Stimulated activated CD8-positive, alpha-beta memory T cell treated with anti-CD3 and anti-CD28 coated beads, Interleukin-7, amount 100 ng/mL, for 4 hours (primary cell): ENCODE data around the gene RNF32.
"Not testable (repeated sequence)": the region's sequence is repeated elsewhere in the genome, so short reads cannot be mapped to it uniquely, and the experiment has no call there.

ENCODE experiments used
- DNase-seq, 2 donors: peaks; one replicate each; pipeline ENCODE4 v3.0.0-alpha.2; 2020; ENCODE audit warnings: low read depth in 2 of 2

RNF32 gene

GRCh38 chr7:156675721-156676120 is 35.1 kb downstream of the RNF32 start:
- DNase-seq = no peak

- no peak for DNase-seq
These were observed 35.7 kb downstream of the RNF32 start for GRCh38 chr7:156676263-156676662.

- DNase-seq = no peak
These were observed 36.9 kb downstream of the RNF32 start for GRCh38 chr7:156677374-156678054.

- no peak for DNase-seq
These were observed 39.7 kb downstream of the RNF32 start for GRCh38 chr7:156680281-156680680.

- no peak for DNase-seq
These were observed 42.4 kb downstream of the RNF32 start for GRCh38 chr7:156682928-156683327.

GRCh38 chr7:156684251-156684650 is 43.7 kb downstream of the RNF32 start:
- no peak for DNase-seq

GRCh38 chr7:156684661-156685060 is 44.1 kb downstream of the RNF32 start:
- no peak for DNase-seq

GRCh38 chr7:156691764-156692163 is 51.2 kb downstream of the RNF32 start:
- DNase-seq = no peak

GRCh38 chr7:156692849-156693248 is 52.3 kb downstream of the RNF32 start:
- DNase-seq = no peak

- no peak for DNase-seq
These were observed 53.1 kb downstream of the RNF32 start for GRCh38 chr7:156693627-156694026.

- not testable (repeated sequence) for DNase-seq
These were observed 56.7 kb downstream of the RNF32 start for GRCh38 chr7:156697283-156697682.

GRCh38 chr7:156698512-156698911 is 57.9 kb downstream of the RNF32 start:
- not testable (repeated sequence) for DNase-seq

- not testable (repeated sequence) for DNase-seq
These were observed 61.2 kb downstream of the RNF32 start for GRCh38 chr7:156701787-156702186.

- no peak for DNase-seq
These were observed 61.8 kb downstream of the RNF32 start for GRCh38 chr7:156702399-156702798.

- no peak for DNase-seq
These were observed 62.6 kb downstream of the RNF32 start for GRCh38 chr7:156703209-156703608.

GRCh38 chr7:156703773-156704482 is 63.4 kb downstream of the RNF32 start:
- DNase-seq = no peak

GRCh38 chr7:156722043-156722826 is 81.7 kb downstream of the RNF32 start:
- no peak for DNase-seq

- no peak for DNase-seq
These were observed 84.5 kb downstream of the RNF32 start for GRCh38 chr7:156725073-156725472.

GRCh38 chr7:156725936-156726335 is 85.4 kb downstream of the RNF32 start:
- no peak for DNase-seq
